Hematopoietic multipotent progenitor cell treated with erythropoietin and hydrocortisone succinate and interleukin-3 and kit ligand, for 17 days (in vitro differentiated cells): ENCODE data around the gene TICRR.

Source experiments
- DNase-seq: peaks from one replicate; pipeline ENCODE4 v3.0.0-alpha.2; 2015; ENCODE audit warnings: low spot score

TICRR gene

DNA sequence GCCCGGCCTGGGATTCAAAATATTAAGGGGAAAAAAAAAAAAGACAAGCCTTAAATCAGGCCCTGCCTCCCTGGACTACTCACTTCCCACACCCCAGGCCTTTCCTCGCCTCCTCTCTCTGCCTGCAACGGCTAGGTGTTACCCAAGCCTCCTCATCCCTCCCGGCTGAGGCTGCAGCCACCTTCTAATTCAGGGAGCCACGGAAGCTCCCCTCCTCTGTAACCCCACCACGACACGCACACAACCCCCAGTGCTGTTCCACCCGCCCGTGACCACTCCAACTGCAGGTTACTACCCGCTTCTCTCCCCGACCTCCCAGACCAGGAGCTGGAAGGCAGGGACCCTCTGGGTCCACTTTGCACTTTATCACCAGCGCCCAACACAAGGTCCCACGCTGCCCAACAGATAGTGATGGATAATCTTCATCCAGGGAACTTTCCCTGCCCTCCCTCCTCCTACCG is 79.1 kb downstream of the TICRR start:
- DNase-seq = no peak

DNA sequence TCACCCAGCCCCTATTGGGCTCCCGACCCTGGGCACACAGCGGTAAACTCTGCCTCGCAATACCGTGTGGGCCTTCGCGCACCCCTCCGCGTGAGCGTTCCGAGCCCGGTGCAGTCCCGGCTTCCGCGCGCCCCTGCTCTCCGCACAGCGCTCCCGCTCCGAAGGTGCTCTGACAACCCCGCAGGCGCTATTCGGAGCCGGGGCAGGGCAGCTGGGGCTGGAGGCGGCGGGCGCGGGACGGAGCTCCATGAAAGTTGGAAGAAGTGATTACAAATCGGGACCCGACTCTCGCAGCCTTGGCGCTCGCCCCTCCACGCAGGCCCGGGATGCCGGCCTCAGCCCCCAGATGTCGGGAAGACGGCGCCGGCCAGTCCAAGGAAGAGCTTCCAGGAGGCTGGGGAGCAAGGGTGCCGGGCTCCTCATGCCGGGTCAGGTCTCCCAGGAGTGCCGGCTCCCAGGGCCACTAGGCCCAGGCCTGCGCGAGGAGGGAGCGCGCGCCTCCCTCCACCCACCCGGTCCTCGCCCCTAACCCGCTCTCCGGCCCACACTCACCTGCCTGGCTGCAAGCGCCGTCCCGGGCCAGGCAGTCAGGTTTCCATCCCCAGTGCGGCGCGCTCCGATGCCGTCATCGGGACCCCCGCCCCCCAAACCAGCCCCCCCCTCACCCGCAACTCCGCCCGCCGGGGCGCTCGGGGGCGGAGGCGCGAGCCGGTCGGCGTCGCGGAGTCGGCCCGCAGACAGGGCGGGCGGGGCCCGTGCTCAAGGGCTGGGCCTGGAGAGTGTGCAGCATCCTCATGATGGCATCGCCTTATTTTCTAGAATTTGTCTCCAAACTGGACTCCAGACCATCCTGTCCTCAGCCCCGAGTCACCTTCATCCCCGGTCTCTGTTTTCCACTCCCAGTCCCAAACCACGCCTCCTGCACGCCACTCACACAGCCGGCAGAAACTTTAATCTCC is 79.9 kb downstream of the TICRR start, which contains the start of gene KIF7:
KIF7 (minus strand) TSS at position 621 of the 959 bp plus-strand sequence. CDS start 2,537 bp downstream, outside the sequence.
- DNase-seq = no peak

GRCh38 chr15:89656116-89656815 is 81.0 kb downstream of the TICRR start:
- DNase-seq = no peak

DNA sequence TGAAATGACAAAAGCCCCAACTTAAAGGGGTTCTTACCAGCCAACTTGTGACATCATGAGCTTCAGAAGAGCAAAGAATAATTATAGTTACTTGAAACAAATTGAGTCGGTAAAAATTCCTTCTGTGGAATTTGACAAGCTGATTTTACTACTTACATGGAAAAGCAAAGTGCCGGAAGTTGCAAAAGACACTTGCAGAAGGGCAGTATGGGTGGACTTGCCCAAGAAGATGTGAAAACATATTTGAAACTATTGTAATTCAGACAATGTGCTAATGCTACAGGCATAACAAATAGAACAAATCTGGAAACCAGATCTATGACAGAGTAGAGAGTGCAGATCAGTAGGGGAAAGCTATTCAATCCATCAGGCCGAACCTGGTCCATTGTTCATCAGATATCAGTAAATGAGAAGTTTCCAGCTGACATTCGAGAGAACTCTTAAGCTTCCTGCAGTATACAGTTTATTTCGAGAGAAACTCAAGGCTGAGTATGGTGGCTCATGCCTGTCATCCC is 82.5 kb downstream of the TICRR start:
- no peak for DNase-seq

- no peak for DNase-seq
Observed at GRCh38 chr15:89659295-89659694, 84.0 kb downstream of the TICRR start.

- DNase-seq = no peak
Observed at GRCh38 chr15:89660556-89660955, 85.3 kb downstream of the TICRR start.

GRCh38 chr15:89662893-89663626 is 87.8 kb downstream of the TICRR start:
- DNase-seq = no peak

DNA sequence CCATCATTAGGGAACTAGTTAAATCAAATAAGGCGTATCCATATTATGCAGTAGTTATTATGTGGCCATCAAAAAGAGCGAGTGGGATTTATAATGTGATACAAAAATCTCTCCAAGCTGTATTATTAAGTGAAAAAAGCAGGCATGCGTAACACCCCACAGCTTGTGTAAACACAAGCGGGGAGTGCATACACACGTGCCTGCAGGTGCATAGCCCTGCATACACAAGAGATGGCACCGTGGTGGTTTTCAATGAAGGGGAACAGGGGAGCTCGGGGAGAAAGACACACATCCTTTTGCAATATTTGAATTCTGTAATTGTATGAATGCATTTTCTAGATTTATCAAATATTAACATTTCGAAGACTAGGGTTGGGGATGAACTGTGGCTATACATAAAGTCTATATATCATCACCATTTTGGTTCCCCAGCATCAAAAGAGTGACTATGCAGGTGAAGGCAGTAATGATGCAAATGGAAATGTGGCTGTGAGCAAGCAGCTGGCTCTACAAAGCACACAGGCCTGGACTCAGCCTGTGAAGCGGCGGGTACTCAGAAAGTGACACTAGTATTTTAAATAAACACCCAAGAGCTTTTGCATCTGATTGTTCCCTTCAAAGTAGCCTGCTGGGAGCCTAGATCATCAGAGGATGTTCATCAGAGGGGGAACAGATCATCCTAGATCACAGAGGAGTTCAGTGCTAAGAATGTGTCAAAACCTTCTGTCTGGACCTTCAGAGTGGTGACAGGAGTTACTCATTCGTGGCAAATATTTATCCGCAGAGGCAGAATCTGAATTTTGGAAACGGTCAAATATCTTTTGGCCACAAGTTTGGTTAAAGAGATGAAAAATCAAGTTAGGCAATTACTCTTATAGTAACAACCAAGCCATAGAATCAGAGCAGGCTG is 89.4 kb downstream of the TICRR start:
- DNase-seq = no peak

DNA sequence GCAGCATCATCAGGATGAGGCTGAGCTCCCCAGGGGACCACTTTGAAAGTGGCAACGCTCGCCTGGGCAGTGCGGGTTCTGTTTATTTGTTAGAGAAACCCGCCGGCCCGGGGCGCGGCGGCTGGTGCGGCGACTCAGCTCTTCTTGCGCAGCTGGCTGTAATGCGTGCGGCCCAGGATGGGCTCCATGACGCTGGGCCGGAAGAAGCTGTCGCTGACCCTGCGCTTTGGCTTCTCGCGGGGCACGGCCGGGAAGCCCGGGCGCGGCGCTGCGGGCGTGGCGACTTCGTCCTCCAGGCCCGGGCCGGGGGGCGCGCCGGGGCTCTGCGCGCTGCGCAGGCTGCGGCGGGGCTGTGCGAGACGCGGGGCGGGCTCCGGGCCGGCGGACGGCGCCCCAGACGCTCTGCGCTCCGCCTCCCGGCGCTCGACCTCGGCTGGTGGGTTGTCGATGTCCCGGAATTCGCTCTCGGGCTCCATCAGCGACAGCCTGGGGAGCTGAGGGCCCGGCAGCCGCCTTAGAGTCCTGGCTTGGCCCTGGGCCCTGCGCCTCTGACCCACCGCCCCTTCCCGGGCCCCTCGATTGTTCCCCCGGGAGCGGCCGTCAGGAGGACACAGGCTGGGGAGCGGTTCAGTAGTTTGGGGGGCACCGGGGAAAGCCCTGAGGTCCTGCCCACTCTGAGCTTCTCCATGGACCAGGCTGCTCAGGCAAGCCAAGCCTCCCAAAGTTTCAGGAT is 90.3 kb downstream of the TICRR start:
- DNase-seq = no peak

- no peak for DNase-seq
Observed at GRCh38 chr15:89666184-89666857, 91.1 kb downstream of the TICRR start.

DNA sequence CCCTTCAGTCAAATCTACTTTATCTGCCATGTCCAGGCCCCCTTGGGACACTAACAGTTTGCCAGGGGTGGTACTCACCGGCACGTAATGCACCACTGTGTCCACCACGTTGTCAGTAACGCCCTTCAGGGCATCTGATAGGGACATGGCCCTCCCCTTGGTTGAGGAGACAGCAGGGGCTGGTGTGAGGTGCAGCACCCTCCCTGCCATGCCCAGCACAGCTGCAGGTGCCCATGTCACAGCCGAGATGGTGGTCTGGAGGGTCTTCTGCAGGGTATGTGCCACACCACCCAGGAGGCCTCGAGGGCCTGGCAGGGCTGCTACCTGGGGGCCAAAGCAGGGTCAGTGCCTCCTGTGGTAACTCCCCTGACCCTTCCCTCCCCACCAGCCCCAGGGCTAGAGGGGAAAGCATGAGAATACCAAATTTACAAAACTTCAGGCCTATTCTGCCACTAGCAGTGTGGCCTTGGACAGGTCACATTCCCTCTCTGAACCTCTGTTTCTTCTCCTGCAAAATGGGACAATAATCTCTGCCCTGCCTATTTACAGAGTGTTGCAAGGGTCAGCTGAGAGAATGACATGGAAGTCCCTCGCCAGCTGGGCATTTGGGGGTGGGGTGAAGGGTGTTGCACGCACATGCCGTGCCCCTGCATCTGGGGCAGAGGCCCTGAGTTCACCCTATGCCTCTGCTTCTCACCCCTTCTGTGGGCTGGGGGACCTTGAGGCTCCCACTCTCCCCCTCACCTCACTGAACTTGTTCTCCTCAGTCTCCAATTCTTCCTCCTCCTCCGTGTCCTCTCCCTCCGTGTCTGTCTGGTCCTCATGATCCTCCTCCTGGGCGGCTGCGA is 91.8 kb downstream of the TICRR start:
- DNase-seq = no peak

- no peak for DNase-seq
Observed at GRCh38 chr15:89667706-89667960, 92.4 kb downstream of the TICRR start.

DNA sequence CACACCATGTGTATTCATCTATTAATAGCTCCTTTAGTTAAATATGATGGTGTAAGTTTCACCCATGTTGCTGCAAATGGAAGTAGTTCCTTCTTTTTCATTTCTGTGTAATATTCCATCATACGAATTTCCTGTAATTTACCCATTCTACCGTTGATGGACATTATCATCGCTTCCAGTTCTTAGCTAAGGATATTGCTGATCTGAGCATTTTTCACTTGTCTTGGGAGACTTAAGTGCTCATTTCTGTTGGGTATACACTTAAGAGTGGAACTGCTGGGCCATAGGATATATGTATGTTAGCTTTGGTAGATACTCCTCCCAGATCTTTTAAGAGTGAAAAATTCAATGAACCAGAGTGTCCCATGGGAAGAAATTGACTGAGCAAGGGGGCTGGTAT is 92.9 kb downstream of the TICRR start:
- DNase-seq = no peak

DNA sequence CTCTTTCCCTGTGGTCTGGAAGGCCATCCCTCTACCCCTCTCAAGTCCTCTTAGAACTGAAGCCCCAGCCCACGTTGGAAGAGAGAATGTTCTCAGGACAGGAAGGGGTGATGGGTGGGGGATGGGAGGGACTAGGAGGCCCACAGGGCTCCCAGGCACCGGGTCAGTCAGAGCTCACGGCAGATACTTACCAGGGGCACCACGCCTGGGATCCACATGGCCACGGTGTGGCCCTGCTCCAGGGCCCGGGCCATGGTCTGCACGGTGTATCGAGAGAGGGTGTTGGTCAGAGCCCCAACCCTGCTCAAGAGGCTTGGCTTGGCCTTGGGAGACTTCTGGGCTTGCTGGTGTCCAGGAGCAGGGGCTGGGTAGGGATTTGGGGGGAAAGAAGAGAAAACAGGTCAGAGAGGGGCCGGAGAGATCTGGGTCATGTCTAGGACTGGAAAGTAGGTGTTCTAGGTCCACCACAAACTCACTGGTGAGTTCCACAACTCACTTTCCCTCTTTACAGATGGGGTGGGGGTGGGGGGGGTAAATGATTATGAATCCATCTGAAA is 94.1 kb downstream of the TICRR start:
- no peak for DNase-seq

GRCh38 chr15:89669941-89670340 is 94.7 kb downstream of the TICRR start:
- DNase-seq = no peak

- no peak for DNase-seq
Observed at GRCh38 chr15:89670971-89671560, 95.8 kb downstream of the TICRR start.

GRCh38 chr15:89671687-89672086 is 96.4 kb downstream of the TICRR start:
- no peak for DNase-seq
